HCT116 (cell line): Measurements from ENCODE around the gene LAMP5. TPM values are rescaled to one million over a fixed set of nuclear protein-coding genes. Genes with fewer than 3 reads are reported as not detected.

ENCODE experiments used
- ATAC-seq: fragments of 200-7000 bp; cut with Tn5 transposase; 2 replicates; pipeline ENCODE4 v1.9.1; 2020; ENCODE audit warnings: mild to moderate bottlenecking, moderate library complexity
- BruUV-seq: library from RNA; stranded (reverse); fragments of 400-500 nt; replicated peaks from 2 replicates; lab custom pipeline; 2021; lab: Mats Ljungman, UMichigan
- CTCF ChIA-PET: fragments of 300-600 bp; sonication (Branson Sonifier 250); formaldehyde crosslinking; loops from one replicate; lab custom pipeline; 2021; ENCODE audit warnings: antibody characterized with exemption; lab: Charles Lee
- POLR2A ChIA-PET: fragments of 300-600, 350-600 bp; sonication (Branson Sonifier 250); formaldehyde crosslinking; loops from one replicate; lab custom pipeline; 2021; ENCODE audit warnings: antibody characterized with exemption; lab: Charles Lee
- RAD21 ChIA-PET, 2 experiments: fragments of 300-600 bp; sonication (Branson Sonifier 250); formaldehyde crosslinking; loops; one replicate each; lab custom pipeline; 2023; ENCODE audit warnings: low total read pairs in 2 of 2; ENCODE audit not compliant: uncharacterized antibody in 2 of 2, unreplicated experiment in 2 of 2, low non-redundant PET in 1 of 2; lab: Charles Lee
- DNase-seq: peaks from one replicate; pipeline ENCODE4 v3.0.0-alpha.2; 2010; ENCODE audit warnings: low read depth, low spot score
- H2AFZ ChIP-seq: fragments of 200-600 bp; shearing (Covaris generic), sonication (generic); 2 replicates; pipeline ENCODE4 v1.6.1; 2017; ENCODE audit warnings: low read depth, mixed run types, mixed read lengths, antibody characterized with exemption, low read length; ENCODE audit not compliant: poor library complexity, severe bottlenecking
- H3K27ac ChIP-seq: 2 replicates; pipeline ENCODE4 v1.5.1; 2012; ENCODE audit warnings: low read depth, low read length
- H3K27me3 ChIP-seq: fragments of 200-600 bp; sonication (generic); 2 replicates; pipeline ENCODE4 v1.6.1; 2016; ENCODE audit warnings: mixed run types, low read length, mixed read lengths; ENCODE audit not compliant: insufficient read depth
- H3K36me3 ChIP-seq, 2 experiments: fragments of 200-500 bp in 1 of 2; fragments of 200-600 bp in 1 of 2; sonication (Bioruptor generic) in 1 of 2; sonication (generic) in 1 of 2; 2 replicates each; pipeline versions ENCODE4 v1.5.1 to v1.6.1; 2014 to 2016; ENCODE audit warnings: low read length in 2 of 2, inconsistent platforms in 1 of 2, mixed read lengths in 1 of 2, mixed run types in 1 of 2; ENCODE audit not compliant: insufficient read depth in 2 of 2, control insufficient read depth in 1 of 2
- H3K4me1 ChIP-seq, 2 experiments: fragments of 200-600 bp in 1 of 2; sonication (generic) in 1 of 2; 2 replicates each; pipeline versions ENCODE4 v1.5.1 to v1.6.1; 2012 to 2017; ENCODE audit warnings: low read length in 2 of 2, inconsistent platforms in 1 of 2, mild to moderate bottlenecking in 1 of 2, mixed read lengths in 1 of 2, mixed run types in 1 of 2, moderate library complexity in 1 of 2; ENCODE audit not compliant: insufficient read depth in 2 of 2, control insufficient read depth in 1 of 2
- H3K4me2 ChIP-seq: fragments of 200-600 bp; sonication (generic); 2 replicates; pipeline ENCODE4 v1.6.1; 2017; ENCODE audit warnings: mixed run types, low read length, mixed read lengths
- H3K4me3 ChIP-seq, 2 experiments: fragments of 200-600 bp in 1 of 2; sonication (generic) in 1 of 2; replicated peaks in 1 of 2; 2 replicates each; pipeline ENCODE4 v1.5.1; 2011 to 2016; ENCODE audit warnings: low read length in 2 of 2, control low read depth in 1 of 2, low read depth in 1 of 2, mild to moderate bottlenecking in 1 of 2, mixed read lengths in 1 of 2, mixed run types in 1 of 2
- H3K79me2 ChIP-seq: fragments of 200-600 bp; sonication (generic); 2 replicates; pipeline ENCODE4 v1.6.1; 2017; ENCODE audit warnings: mild to moderate bottlenecking, mixed run types, low read length, moderate library complexity, mixed read lengths; ENCODE audit not compliant: insufficient read depth
- H3K9ac ChIP-seq: fragments of 200-600 bp; sonication (generic); 2 replicates; pipeline ENCODE4 v1.6.1; 2016; ENCODE audit warnings: low read length, mixed read lengths
- H3K9me2 ChIP-seq: fragments of 200-600 bp; sonication (generic), shearing (Covaris generic); 2 replicates; pipeline ENCODE4 v1.6.1; 2017; ENCODE audit warnings: mixed run types, mild to moderate bottlenecking, moderate library complexity; ENCODE audit not compliant: insufficient read depth
- H3K9me3 ChIP-seq, 2 experiments: fragments of 200-500 bp in 1 of 2; fragments of 200-600 bp in 1 of 2; sonication (Bioruptor generic) in 1 of 2; sonication (generic) in 1 of 2; 2 replicates each; pipeline ENCODE4 v1.6.1; 2014 to 2017; ENCODE audit warnings: low read length in 2 of 2, mixed read lengths in 2 of 2, inconsistent platforms in 1 of 2, low read depth in 1 of 2, mild to moderate bottlenecking in 1 of 2, mixed run types in 1 of 2, moderate library complexity in 1 of 2; ENCODE audit not compliant: control insufficient read depth in 1 of 2, insufficient read depth in 1 of 2
- H4K20me1 ChIP-seq: fragments of 200-600 bp; sonication (generic), shearing (Covaris generic); 2 replicates; pipeline ENCODE4 v1.6.1; 2017; ENCODE audit warnings: mixed run types, mild to moderate bottlenecking, moderate library complexity; ENCODE audit not compliant: insufficient read depth
- CEBPB ChIP-seq: IDR thresholded peaks from 2 replicates; pipeline ENCODE4 v1.6.1; 2012; ENCODE audit warnings: low read depth
- CTCF ChIP-seq, 3 experiments: fragments of 200-600 bp in 1 of 3; sonication (generic) in 1 of 3; IDR thresholded peaks in 2 of 3; conservative IDR thresholded peaks in 1 of 3; 2 replicates each; pipeline ENCODE4 v1.5.1; 2012 to 2017; ENCODE audit warnings: low read depth in 2 of 3, low read length in 2 of 3, antibody characterized with exemption in 1 of 3, borderline replicate concordance in 1 of 3, control low read depth in 1 of 3, mild to moderate bottlenecking in 1 of 3, mixed read lengths in 1 of 3, mixed run types in 1 of 3, moderate library complexity in 1 of 3; ENCODE audit not compliant: insufficient read depth in 1 of 3
- EGR1 ChIP-seq: IDR thresholded peaks from 2 replicates; pipeline ENCODE4 v1.6.1; 2012; ENCODE audit warnings: low read depth
- FOSL1 ChIP-seq: IDR thresholded peaks from 2 replicates; pipeline ENCODE4 v1.6.1; 2012; ENCODE audit warnings: low read depth
- JUND ChIP-seq: IDR thresholded peaks from 2 replicates; pipeline ENCODE4 v1.6.1; 2012
- POLR2AphosphoS5 ChIP-seq: IDR thresholded peaks from 2 replicates; pipeline ENCODE4 v1.6.1; 2011; ENCODE audit warnings: mild to moderate bottlenecking, low read depth, low read length, moderate library complexity
- RAD21 ChIP-seq: IDR thresholded peaks from 2 replicates; pipeline ENCODE4 v1.6.1; 2012; ENCODE audit warnings: low read depth, mild to moderate bottlenecking
- REST ChIP-seq: IDR thresholded peaks from 2 replicates; pipeline ENCODE4 v1.6.1; 2012; ENCODE audit warnings: low read depth
- SIN3A ChIP-seq: IDR thresholded peaks from 2 replicates; pipeline ENCODE4 v1.6.1; 2012; ENCODE audit warnings: low read depth
- SP1 ChIP-seq: IDR thresholded peaks from 2 replicates; pipeline ENCODE4 v1.6.1; 2012; ENCODE audit warnings: low read depth
- SRF ChIP-seq: IDR thresholded peaks from 2 replicates; pipeline ENCODE4 v1.6.1; 2012; ENCODE audit warnings: low read depth
- intact Hi-C: fragments of 100-400 bp; cut with micrococcal nuclease; formaldehyde crosslinking; loops from 2 replicates; pipeline ENCODE4 v1.10.0; 2022
- total RNA-seq: library from RNA; stranded (reverse); gene quantifications from one replicate; pipeline ENCODE4 v1.2.1, GENCODE V29; 2021; ENCODE audit not compliant: unreplicated experiment

LAMP5 gene
- total RNA-seq, 1 experiment from 2014 or later = not detected

- ChIA-PET POLR2A (no interaction called here), CTCF (interaction anchor here (0.6 to 1.5 kb wide), 4 partner anchors 9 to 142 kb away, joined by 3 to 8 read pairs (median 6); no protein-coding TSS in a partner anchor), RAD21 (no interaction called here)
- H3K4me3 ChIP-seq = no peak overlapping the region
- H3K9ac ChIP-seq = no peak overlapping the region
- no peaks in the 10 kb centered on the region for H3K36me3 ChIP-seq
- H3K27me3 ChIP-seq = no peaks in the 10 kb centered on the region
- no peaks in the 10 kb centered on the region for H4K20me1 ChIP-seq
- no peak overlapping the region for H3K27ac ChIP-seq
- H3K9me2 ChIP-seq = no peaks in the 10 kb centered on the region
- ATAC-seq = peak; percentile 70
- no peaks in the 10 kb centered on the region for H3K4me1 ChIP-seq
- no peak for DNase-seq
- H3K9me3 ChIP-seq = no peaks in the 10 kb centered on the region
- no peaks in the 10 kb centered on the region for H3K79me2 ChIP-seq
- TF ChIP-seq FOSL1 (no peak), CTCF (IDR thresholded peaks at IDR 0.05 in 2 of 3, conservative IDR thresholded peaks at IDR 0.05 in 1 of 3; ENCODE audit: borderline replicate concordance in 1 of 3, insufficient read depth in 1 of 3, low read depth in 2 of 3, low read length in 2 of 3) (peak; percentile 20 to 79 (median 77); a peak in 5 of 6 replicates), RAD21 (peak; percentile 43)
- intact Hi-C loops = loop anchor here (5.0 kb wide), 1 partner anchor 144 kb away; no protein-coding TSS in a partner anchor
- H3K4me2 ChIP-seq = no peak overlapping the region
- H2AFZ ChIP-seq = no peak overlapping the region
- BruUV-seq = no TSS peak
Measured at GRCh38 chr20:9467995-9468394, 46.4 kb upstream of the LAMP5 start.

- no peak for ATAC-seq
- H3K9ac ChIP-seq = no peak overlapping the region
- H3K9me3 ChIP-seq = no peaks in the 10 kb centered on the region
- H3K27me3 ChIP-seq = no peaks in the 10 kb centered on the region
- H3K9me2 ChIP-seq = no peaks in the 10 kb centered on the region
- H3K4me1 ChIP-seq = no peaks in the 10 kb centered on the region
- H3K27ac ChIP-seq = no peak overlapping the region
- BruUV-seq = no TSS peak
- no peak overlapping the region for H2AFZ ChIP-seq
- ChIA-PET CTCF (no interaction called here), POLR2A (no interaction called here), RAD21 (no interaction called here)
- no peaks in the 10 kb centered on the region for H3K36me3 ChIP-seq
- no peaks in the 10 kb centered on the region for H4K20me1 ChIP-seq
- intact Hi-C loops = no loop called here
- no peak overlapping the region for H3K4me2 ChIP-seq
- no peak for DNase-seq
- no peaks in the 10 kb centered on the region for H3K79me2 ChIP-seq
- no peak overlapping the region for H3K4me3 ChIP-seq
- TF ChIP-seq REST (no peak), SIN3A (no peak), POLR2AphosphoS5 (no peak), CEBPB (no peak), SP1 (no peak), EGR1 (no peak), CTCF (IDR thresholded peaks at IDR 0.05 in 2 of 3, conservative IDR thresholded peaks at IDR 0.05 in 1 of 3; ENCODE audit: borderline replicate concordance in 1 of 3, insufficient read depth in 1 of 3, low read depth in 2 of 3, low read length in 2 of 3) (no peak), FOSL1 (no peak), JUND (no peak), SRF (no peak)
Measured at GRCh38 chr20:9474835-9475415, 39.5 kb upstream of the LAMP5 start.
